H1 (cell line): Measurements from ENCODE around the gene ARRB1. TPM values are rescaled to one million over a fixed set of nuclear protein-coding genes. Genes with fewer than 3 reads are reported as not detected.

ENCODE experiments used
- BCL11A ChIP-seq, 2 experiments: IDR thresholded peaks; one replicate each; pipeline ENCODE4 v1.6.1; 2011; ENCODE audit warnings: low read depth in 2 of 2, low read length in 2 of 2, mild to moderate bottlenecking in 2 of 2
- RFX5 ChIP-seq: IDR thresholded peaks from 2 replicates; pipeline ENCODE4 v1.6.1; 2011; ENCODE audit warnings: low read depth, low read length, improper control_type of control experiment, borderline replicate concordance
- polyA plus RNA-seq, 7 experiments: library from polyadenylated mRNA; depleted of rRNA in 3 of 7; stranded (reverse) in 5 of 7; unstranded in 2 of 7; fragments of >200 nt in 5 of 7; fragments of 200-250 nt in 2 of 7; gene quantifications; 1 replicate in 5 of 7; 2 replicates in 1 of 7; 4 replicates in 1 of 7; pipeline versions ENCODE4 v1.2.1 to v1.2.3, GENCODE V29; 2011 to 2013; ENCODE audit warnings: missing spikeins in 2 of 7, mixed read lengths in 2 of 7
- total RNA-seq: library from RNA; stranded (reverse); fragmentation: NEBNext Ultra II Directional; extraction: Animal tissue kit (Norgen Biotek cat#: 25700); gene quantifications from 2 replicates; pipeline ENCODE4 v1.2.1, GENCODE V29; 2021

ARRB1 gene
- total and polyA plus RNA-seq, 2 of the 8 experiments (the other 6 are each of a cell fraction or from before 2014, with no cell fraction given) = 9.4 to 31.8 TPM

DNA sequence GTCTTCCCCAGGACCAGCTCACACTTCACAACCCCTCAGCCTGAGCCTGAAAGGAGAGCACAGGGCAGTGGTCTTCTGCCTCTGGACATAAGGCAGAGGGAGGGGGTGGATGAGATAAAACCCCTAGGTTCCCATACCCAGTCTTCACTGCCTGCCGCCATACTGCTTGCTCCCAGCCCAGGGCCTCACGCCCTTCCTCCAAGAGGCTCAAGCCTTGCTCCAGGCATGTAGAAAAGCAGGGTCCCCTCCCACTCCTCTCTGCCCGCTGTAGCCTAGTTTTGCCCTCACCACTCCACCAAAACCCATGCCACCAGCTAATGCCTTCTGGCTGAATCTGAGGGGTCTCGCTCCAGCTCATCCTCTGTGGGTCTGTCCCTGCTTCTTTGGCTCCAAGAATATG, 5.2 kb downstream of the ARRB1 start (continued):
- TF ChIP-seq BCL11A (IDR thresholded peaks at IDR 0.05; ENCODE audit: low read depth in 2 of 2, low read length in 2 of 2) (no peak), RFX5 (no peak)
